ENCODE measurements around the gene NOXA1.

Gene NOXA1

DNA sequence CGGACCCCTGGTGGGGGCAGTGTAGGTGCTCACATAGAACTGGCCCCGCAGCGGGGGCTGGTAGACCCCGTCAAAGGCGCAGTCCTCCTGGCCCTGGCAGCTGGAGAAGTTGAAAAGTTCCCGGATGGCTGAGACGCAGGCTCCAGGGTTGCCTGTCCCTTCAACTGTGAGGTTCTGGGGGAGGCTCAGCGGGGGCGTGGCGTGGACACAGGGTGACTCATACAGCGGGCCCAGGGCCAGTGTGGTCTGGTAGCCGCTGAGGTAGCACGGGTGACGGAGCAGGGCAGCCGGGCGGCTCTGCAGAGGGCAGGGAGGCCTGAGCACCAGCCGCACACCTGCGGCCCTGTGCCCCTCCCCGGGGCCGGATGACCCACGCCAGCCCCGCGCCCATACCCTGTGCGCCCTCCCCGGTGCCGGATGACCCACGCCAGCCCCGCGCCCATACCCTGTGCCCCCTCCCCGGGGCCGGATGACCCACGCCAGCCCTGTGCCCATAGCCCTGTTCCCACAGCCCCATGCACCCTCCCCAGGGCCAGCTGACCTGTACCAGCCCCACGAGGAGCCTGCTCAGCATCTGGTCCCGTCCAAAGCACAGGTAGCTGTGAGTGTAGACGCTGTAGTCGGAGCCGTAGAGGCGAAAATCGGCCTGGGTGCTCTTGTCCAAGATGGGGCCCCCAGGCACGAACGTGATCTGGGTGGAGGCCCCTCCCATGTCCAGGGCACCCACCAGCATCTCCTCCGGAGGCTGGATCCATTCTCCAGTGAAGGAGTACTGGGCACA lies 13.0 kb downstream of the NOXA1 start:
- Histone ChIP-seq H3K36me3 (replicated peaks) (no peaks in the 10 kb centered on the region), H3K27me3 (replicated peaks) (no peaks in the 10 kb centered on the region), H3K27ac (no peak overlapping the region), H3K4me3 (ENCODE audit: low read depth, low read length) (no peak overlapping the region)
- in situ Hi-C loops (cut with HindIII; ENCODE audit: low pct_ligation_motif_present, low sequenced_read_pairs) = no loop called here
- TF ChIP-seq, protein P1, sequence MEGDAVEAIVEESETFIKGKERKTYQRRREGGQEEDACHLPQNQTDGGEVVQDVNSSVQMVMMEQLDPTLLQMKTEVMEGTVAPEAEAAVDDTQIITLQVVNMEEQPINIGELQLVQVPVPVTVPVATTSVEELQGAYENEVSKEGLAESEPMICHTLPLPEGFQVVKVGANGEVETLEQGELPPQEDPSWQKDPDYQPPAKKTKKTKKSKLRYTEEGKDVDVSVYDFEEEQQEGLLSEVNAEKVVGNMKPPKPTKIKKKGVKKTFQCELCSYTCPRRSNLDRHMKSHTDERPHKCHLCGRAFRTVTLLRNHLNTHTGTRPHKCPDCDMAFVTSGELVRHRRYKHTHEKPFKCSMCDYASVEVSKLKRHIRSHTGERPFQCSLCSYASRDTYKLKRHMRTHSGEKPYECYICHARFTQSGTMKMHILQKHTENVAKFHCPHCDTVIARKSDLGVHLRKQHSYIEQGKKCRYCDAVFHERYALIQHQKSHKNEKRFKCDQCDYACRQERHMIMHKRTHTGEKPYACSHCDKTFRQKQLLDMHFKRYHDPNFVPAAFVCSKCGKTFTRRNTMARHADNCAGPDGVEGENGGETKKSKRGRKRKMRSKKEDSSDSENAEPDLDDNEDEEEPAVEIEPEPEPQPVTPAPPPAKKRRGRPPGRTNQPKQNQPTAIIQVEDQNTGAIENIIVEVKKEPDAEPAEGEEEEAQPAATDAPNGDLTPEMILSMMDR (IDR thresholded peaks at IDR 0.05; ENCODE audit: low read depth, low read length, missing control alignments) = no peak
- peak; percentile 84 for DNase-seq

DNA sequence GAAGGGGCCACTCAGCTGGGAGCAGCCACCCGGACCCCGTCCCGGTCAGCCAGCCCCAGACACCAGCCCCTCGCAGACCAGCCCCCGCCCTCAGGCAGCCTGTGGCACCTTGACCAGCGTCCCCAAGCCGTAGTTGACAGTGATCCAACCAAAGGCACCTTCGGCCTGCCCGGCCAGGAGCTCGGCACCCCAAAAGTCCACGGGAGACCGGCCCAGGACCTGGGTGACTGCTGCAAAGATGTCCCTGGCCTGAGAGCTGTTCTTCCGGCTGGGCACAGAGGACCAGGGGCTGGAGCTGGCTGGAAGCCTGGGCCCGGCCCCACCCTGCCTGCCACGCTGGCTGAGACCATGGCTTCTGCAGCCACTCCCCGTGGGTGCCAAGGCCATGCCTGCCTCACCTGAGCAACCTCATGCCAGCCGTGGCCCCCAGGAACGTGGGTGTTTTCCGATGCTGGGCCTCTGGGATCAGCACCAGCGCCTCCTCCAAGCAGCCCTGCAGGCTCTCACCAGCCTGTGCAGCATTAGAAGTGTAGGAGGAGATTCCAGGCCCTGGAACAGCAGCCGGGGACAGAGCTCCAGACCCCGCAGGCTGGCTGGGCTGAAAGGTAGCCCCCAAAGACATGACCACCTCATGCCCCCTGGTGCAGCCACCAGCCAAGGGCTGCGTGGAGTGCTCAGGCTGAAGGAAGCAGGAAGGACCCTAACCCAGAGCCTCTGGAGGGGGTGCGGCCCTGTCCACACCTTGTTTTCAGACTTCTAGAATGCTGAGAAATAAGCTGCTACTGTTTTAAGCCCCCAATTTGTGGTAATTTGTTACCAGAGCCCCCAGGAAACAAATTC lies 13.8 kb downstream of the NOXA1 start:
- no peak for DNase-seq
- no peaks in the 10 kb centered on the region for H3K27me3 ChIP-seq (replicated peaks)
- H3K36me3 ChIP-seq (replicated peaks) = no peaks in the 10 kb centered on the region
- in situ Hi-C loops (cut with HindIII; ENCODE audit: low pct_ligation_motif_present, low sequenced_read_pairs) = no loop called here
- no peak overlapping the region for H3K4me3 ChIP-seq (ENCODE audit: low read depth, low read length)
- TF ChIP-seq, protein P1 (IDR thresholded peaks at IDR 0.05; ENCODE audit: low read depth, low read length, missing control alignments) = no peak
- no peak overlapping the region for H3K27ac ChIP-seq

DNA sequence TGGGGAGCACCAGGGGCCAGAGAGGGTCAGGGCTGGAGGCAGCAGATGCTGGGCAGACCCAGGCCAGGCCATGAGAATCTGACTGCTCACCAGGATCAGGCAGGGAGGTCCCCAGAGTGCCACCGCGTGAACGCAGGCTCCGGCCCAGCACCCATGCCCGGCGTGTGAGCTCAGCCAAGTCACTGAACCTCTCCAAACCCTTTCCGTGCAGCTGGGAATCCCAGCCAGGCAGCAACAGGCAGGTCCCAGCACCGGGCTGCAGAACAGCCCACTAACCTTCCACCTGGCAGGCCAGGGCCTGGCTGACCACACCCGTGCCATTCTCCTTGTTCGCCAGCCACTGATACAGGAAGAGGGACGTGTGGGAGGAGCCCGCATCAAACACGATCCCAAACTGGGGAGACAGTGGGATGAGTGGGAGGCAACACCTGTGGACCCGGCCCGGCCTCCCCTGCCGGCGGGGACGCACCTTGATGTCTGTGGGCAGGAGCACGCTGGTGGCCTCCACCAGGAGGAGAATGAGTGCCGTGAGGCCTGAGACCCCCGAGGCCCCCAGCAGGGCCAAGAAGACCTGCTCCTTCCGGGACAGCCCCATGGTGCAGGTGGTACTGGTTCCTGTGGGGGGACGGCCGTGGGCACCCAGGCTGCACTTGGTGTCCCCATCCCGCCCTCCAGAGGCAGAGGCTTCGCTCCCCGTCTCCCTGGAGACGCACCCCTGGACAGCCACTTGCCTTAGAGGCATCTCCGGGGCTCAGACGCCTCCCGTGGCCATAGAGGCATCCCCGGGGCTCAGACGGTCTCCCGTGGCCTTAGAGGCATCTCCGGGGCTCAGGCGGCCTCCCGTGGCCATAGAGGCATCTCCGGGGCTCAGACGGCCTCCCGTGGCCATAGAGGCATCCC lies 14.7 kb downstream of the NOXA1 start:
- DNase-seq = no peak
- Histone ChIP-seq H3K27me3 (replicated peaks) (no peaks in the 10 kb centered on the region), H3K36me3 (replicated peaks) (no peaks in the 10 kb centered on the region), H3K27ac (no peak overlapping the region), H3K4me3 (ENCODE audit: low read depth, low read length) (no peak overlapping the region)
- TF ChIP-seq, protein P1 (IDR thresholded peaks at IDR 0.05; ENCODE audit: low read depth, low read length, missing control alignments) = no peak
- in situ Hi-C loops (cut with HindIII; ENCODE audit: low pct_ligation_motif_present, low sequenced_read_pairs) = no loop called here

DNA sequence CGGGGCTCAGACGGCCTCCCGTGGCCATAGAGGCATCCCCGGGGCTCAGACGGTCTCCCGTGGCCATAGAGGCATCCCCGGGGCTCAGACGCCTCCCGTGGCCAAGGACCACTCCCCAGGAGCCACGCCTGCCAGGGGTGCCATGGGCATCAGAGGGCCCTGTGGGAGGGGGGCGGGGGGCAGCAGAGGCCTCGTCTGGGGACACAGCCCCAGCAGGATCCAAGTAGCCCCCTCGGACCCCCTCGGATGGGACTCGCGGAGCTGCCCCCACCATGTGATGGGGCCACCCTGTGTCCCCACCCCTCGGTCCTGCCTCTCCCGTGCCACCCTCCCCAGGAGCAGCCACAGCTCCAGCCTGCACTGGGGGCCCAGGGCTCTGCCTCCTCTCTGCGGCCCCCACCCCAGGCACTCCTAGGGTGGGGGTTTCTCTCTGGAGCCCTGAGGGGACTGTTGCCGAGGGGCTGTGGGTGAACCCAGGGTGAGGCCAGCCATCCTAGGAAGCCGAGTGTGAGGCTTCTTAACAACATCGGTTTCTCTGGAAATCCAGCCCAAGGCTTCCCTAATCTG lies 15.5 kb downstream of the NOXA1 start:
- no peak overlapping the region for H3K4me3 ChIP-seq (ENCODE audit: low read depth, low read length)
- TF ChIP-seq, protein P1 (IDR thresholded peaks at IDR 0.05; ENCODE audit: low read depth, low read length, missing control alignments) = no peak
- no peak for DNase-seq
- in situ Hi-C loops (cut with HindIII; ENCODE audit: low pct_ligation_motif_present, low sequenced_read_pairs) = no loop called here
- H3K36me3 ChIP-seq (replicated peaks) = no peaks in the 10 kb centered on the region
- no peaks in the 10 kb centered on the region for H3K27me3 ChIP-seq (replicated peaks)
- H3K27ac ChIP-seq = no peak overlapping the region

DNA sequence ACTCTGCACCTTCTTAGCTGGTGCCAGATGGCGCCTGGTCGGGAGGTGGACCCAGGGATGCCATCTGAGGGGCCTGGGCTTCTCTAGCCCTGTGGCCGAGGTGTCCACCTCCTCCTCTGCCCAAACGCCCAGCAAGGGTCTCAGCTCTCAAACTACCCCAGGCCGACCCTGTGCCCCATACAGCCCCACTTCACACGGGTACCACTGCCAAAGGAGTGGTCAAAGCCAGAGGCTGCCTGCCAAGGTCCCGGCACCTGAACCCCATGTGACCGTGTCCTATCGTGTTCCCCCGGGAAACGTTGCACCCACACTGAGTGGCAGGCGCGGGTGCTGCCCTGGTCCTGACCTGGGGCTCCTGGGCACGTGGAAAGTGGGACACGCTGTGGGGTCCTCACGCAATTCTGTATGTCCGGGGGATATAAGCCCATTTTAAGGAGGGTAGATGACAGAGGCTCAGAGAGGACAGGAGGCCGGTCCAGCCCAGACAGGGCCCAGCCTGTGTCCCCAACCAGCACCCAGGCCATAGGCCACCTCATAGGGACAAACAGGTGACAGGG lies 16.0 kb downstream of the NOXA1 start:
- Histone ChIP-seq H3K4me3 (ENCODE audit: low read depth, low read length) (no peak overlapping the region), H3K27ac (no peak overlapping the region), H3K27me3 (replicated peaks) (no peaks in the 10 kb centered on the region), H3K36me3 (replicated peaks) (no peaks in the 10 kb centered on the region)
- TF ChIP-seq, protein P1 (IDR thresholded peaks at IDR 0.05; ENCODE audit: low read depth, low read length, missing control alignments) = no peak
- no peak for DNase-seq
- in situ Hi-C loops (cut with HindIII; ENCODE audit: low pct_ligation_motif_present, low sequenced_read_pairs) = no loop called here

Measured in brain microvascular endothelial cell (primary cell).